GM23248 (cell line): ENCODE data around the gene ERG.

Experiments
- EZH2 ChIP-seq: fragments of 200-600 bp; sonication (generic); IDR thresholded peaks from 2 replicates; pipeline ENCODE4 v1.6.1; 2018; ENCODE audit warnings: antibody characterized with exemption, mild to moderate bottlenecking; ENCODE audit not compliant: insufficient read depth, poor library complexity, severe bottlenecking
- EZH2phosphoT487 ChIP-seq: fragments of 200-600 bp; sonication (generic); IDR thresholded peaks from 2 replicates; pipeline ENCODE4 v1.6.1; 2018; ENCODE audit warnings: antibody characterized with exemption, moderate library complexity, mild to moderate bottlenecking, low read depth; ENCODE audit not compliant: insufficient read depth

GRCh38 chr21:38361324-38361723 lies 137.0 kb downstream of the ERG start:
- TF ChIP-seq EZH2 (no peak), EZH2phosphoT487 (no peak)
